GM12878 (cell line): ENCODE data around the gene B4GALT1. TPM values are rescaled to one million over a fixed set of nuclear protein-coding genes. Genes with fewer than 3 reads are reported as not detected.

Experiments
- ATAC-seq: fragments of 200-7000 bp; cut with Tn5 transposase; 3 replicates; pipeline ENCODE4 v1.9.1; 2020; ENCODE audit warnings: mild to moderate bottlenecking, moderate library complexity
- BruUV-seq: library from RNA; stranded (reverse); fragments of 400-500 nt; replicated peaks from 2 replicates; lab custom pipeline; 2021; lab: Mats Ljungman, UMichigan
- CTCF ChIA-PET: fragments of 300-600 bp; sonication (Branson Sonifier 250); formaldehyde crosslinking; extraction: SDS; loops from one replicate; lab custom pipeline; 2021; ENCODE audit warnings: inconsistent platforms; lab: Yijun Ruan, JAX
- POLR2A ChIA-PET: fragments of 350-600 bp; formaldehyde crosslinking; extraction: SDS; loops from one replicate; lab custom pipeline; 2021; ENCODE audit warnings: inconsistent platforms; lab: Charles Lee
- RAD21 ChIA-PET: fragments of 300-600 bp; sonication (Branson Sonifier 250); formaldehyde crosslinking; loops from one replicate; lab custom pipeline; 2023; ENCODE audit warnings: antibody characterized with exemption; ENCODE audit not compliant: unreplicated experiment; lab: Charles Lee
- SMC1A ChIA-PET: fragments of 300-600 bp; sonication (Branson Sonifier 250); formaldehyde crosslinking; loops from one replicate; lab custom pipeline; 2023; ENCODE audit not compliant: unreplicated experiment, uncharacterized antibody; lab: Charles Lee
- DNase-seq: peaks from one replicate; pipeline ENCODE4 v3.0.0-alpha.2; 2011; ENCODE audit warnings: low read depth, low spot score
- FAIRE-seq: peaks from 3 replicates; lab custom pipeline; 2011; peaks lifted over from hg19 to GRCh38; lab: Jason Lieb, UNC
- H2AFZ ChIP-seq: 2 replicates; pipeline ENCODE4 v1.6.0; 2011; ENCODE audit warnings: low read depth, low read length, control low read depth; ENCODE audit not compliant: control insufficient read depth
- H3K27ac ChIP-seq: 2 replicates; pipeline ENCODE4 v1.5.1; 2011; ENCODE audit warnings: control low read depth; ENCODE audit not compliant: control insufficient read depth, insufficient read depth
- H3K27me3 ChIP-seq, 2 experiments: replicated peaks in 1 of 2; 2 replicates each; pipeline versions ENCODE4 v1.6.0 to v1.6.1; 2011; ENCODE audit warnings: low read length in 1 of 2; ENCODE audit not compliant: control insufficient read depth in 2 of 2, insufficient read depth in 2 of 2
- H3K36me3 ChIP-seq, 2 experiments: 2 replicates each; pipeline ENCODE4 v1.5.1; 2011; ENCODE audit warnings: low read length in 1 of 2; ENCODE audit not compliant: control insufficient read depth in 2 of 2, insufficient read depth in 2 of 2
- H3K4me1 ChIP-seq: 2 replicates; pipeline ENCODE4 v1.6.1; 2011; ENCODE audit warnings: mild to moderate bottlenecking, low read length, moderate library complexity, mixed read lengths; ENCODE audit not compliant: control insufficient read depth, insufficient read depth
- H3K4me2 ChIP-seq: 2 replicates; pipeline ENCODE4 v1.6.0; 2011; ENCODE audit warnings: control low read depth; ENCODE audit not compliant: control insufficient read depth, insufficient read depth
- H3K4me3 ChIP-seq: fragments of 200-600 bp; sonication (generic); 2 replicates; pipeline ENCODE4 v1.5.1; 2016
- H3K79me2 ChIP-seq: 2 replicates; pipeline ENCODE4 v1.6.0; 2011; ENCODE audit warnings: low read length; ENCODE audit not compliant: control insufficient read depth, insufficient read depth
- H3K9ac ChIP-seq: 2 replicates; pipeline ENCODE4 v1.8.0; 2011; ENCODE audit warnings: low read length, control low read depth, mixed read lengths; ENCODE audit not compliant: control insufficient read depth, insufficient read depth
- H3K9me3 ChIP-seq: replicated peaks from 3 replicates; pipeline ENCODE4 v1.5.1; 2011; ENCODE audit warnings: mild to moderate bottlenecking, low read length; ENCODE audit not compliant: control insufficient read depth, insufficient read depth
- H4K20me1 ChIP-seq: 2 replicates; pipeline ENCODE4 v1.6.0; 2011; ENCODE audit not compliant: control insufficient read depth, insufficient read depth
- BCL11A ChIP-seq: IDR thresholded peaks from 2 replicates; pipeline ENCODE4 v1.6.1; 2011; ENCODE audit warnings: low read depth, low read length
- BHLHE40 ChIP-seq, 2 experiments: fragments of 450-650 bp in 1 of 2; IDR thresholded peaks; 2 replicates each; pipeline ENCODE4 v1.6.1; 2011 to 2017; ENCODE audit warnings: low read depth in 2 of 2, borderline replicate concordance in 1 of 2, improper control_type of control experiment in 1 of 2, low read length in 1 of 2, mild to moderate bottlenecking in 1 of 2
- IKZF2 ChIP-seq, 2 experiments: fragments of 450-650 bp; IDR thresholded peaks; 2 replicates each; pipeline ENCODE4 v1.6.1; 2017; ENCODE audit warnings: mild to moderate bottlenecking in 2 of 2, moderate library complexity in 2 of 2
- MEF2B ChIP-seq: fragments of 450-650 bp; IDR thresholded peaks from 2 replicates; pipeline ENCODE4 v1.6.1; 2018; ENCODE audit warnings: mild to moderate bottlenecking, moderate library complexity; ENCODE audit not compliant: partially characterized antibody, poor library complexity, severe bottlenecking
- MTA2 ChIP-seq: fragments of 450-650 bp; IDR thresholded peaks from 2 replicates; pipeline ENCODE4 v1.6.1; 2016; ENCODE audit warnings: low read depth, mild to moderate bottlenecking, moderate library complexity
- MYC ChIP-seq: IDR thresholded peaks from 2 replicates; pipeline ENCODE4 v1.6.1; 2011; ENCODE audit warnings: mild to moderate bottlenecking, low read length, moderate library complexity, inconsistent platforms; ENCODE audit not compliant: insufficient read depth, insufficient replicate concordance, insufficient read length, severe bottlenecking
- PAX8 ChIP-seq: fragments of 450-650 bp; IDR thresholded peaks from 2 replicates; pipeline ENCODE4 v1.6.1; 2017; ENCODE audit warnings: mild to moderate bottlenecking, moderate library complexity
- RAD21 ChIP-seq: IDR thresholded peaks from 2 replicates; pipeline ENCODE4 v1.6.1; 2011; ENCODE audit warnings: mild to moderate bottlenecking, low read depth, low read length, moderate library complexity; ENCODE audit not compliant: insufficient read depth
- SMAD1 ChIP-seq: fragments of 450-650 bp; IDR thresholded peaks from 2 replicates; pipeline ENCODE4 v1.6.1; 2018; ENCODE audit warnings: mild to moderate bottlenecking, low read depth; ENCODE audit not compliant: partially characterized antibody
- SP1 ChIP-seq: IDR thresholded peaks from one replicate; pipeline ENCODE4 v1.6.1; 2011; ENCODE audit warnings: low read depth, low read length
- TCF12 ChIP-seq: IDR thresholded peaks from 2 replicates; pipeline ENCODE4 v1.6.1; 2011; ENCODE audit warnings: low read depth, mild to moderate bottlenecking, low read length
- ZNF384 ChIP-seq: IDR thresholded peaks from 2 replicates; pipeline ENCODE4 v1.6.1; 2012; ENCODE audit warnings: low read depth, mild to moderate bottlenecking, low read length, improper control_type of control experiment, borderline replicate concordance
- WGBS: methylation state at CpG from one replicate; pipeline ENCODE4 v1.1.6; 2016; ENCODE audit warnings: low lambda C conversion rate; ENCODE audit not compliant: insufficient replicate concordance, insufficient coverage; ENCODE audit errors: missing lambda C conversion rate; 5-methylcytosine and 5-hydroxymethylcytosine counted together
- in situ Hi-C: fragments of 300-500 bp; cut with MboI; formaldehyde crosslinking; loops from 9 replicates; pipeline ENCODE4 v1.14.3; 2018; ENCODE audit warnings: mixed read lengths
- intact Hi-C: fragments of 100-400 bp; cut with micrococcal nuclease; formaldehyde crosslinking; loops from one replicate; pipeline ENCODE4 v1.14.2; 2022; ENCODE audit not compliant: unreplicated experiment
- polyA plus RNA-seq, 11 experiments: library from polyadenylated mRNA; depleted of rRNA in 4 of 11; unstranded in 6 of 11; stranded (reverse) in 5 of 11; fragments of >200 nt; fragmentation: Nextera tagmentation in 4 of 11; fragmentation: Illumina TruSeq in 1 of 11; extraction: Ambion mirVana in 4 of 11; extraction: Trizol in 1 of 11; gene quantifications; 1 replicate in 1 of 11; 2 replicates in 10 of 11; pipeline versions ENCODE4 v1.2.1 to v1.2.3, GENCODE V29; 2011 to 2016; ENCODE audit warnings: inconsistent platforms in 2 of 11, missing spikeins in 2 of 11, low read depth in 1 of 11
- total RNA-seq, 4 experiments: library from RNA; depleted of rRNA in 3 of 4; stranded (reverse); fragments of >200 nt in 3 of 4; fragmentation: Illumina TruSeq in 1 of 4; extraction: Trizol in 1 of 4; gene quantifications; 2 replicates each; pipeline versions ENCODE4 v1.2.1 to v1.2.3, GENCODE V29; 2013 to 2021
- TF ChIP-seq, protein P1 (sequence below): IDR thresholded peaks from 2 replicates; pipeline ENCODE4 v1.6.1; 2012; ENCODE audit warnings: improper control_type of control experiment, low read depth, low read length; ENCODE audit not compliant: insufficient replicate concordance
- TF ChIP-seq, protein P2 (sequence below): fragments of 450-650 bp; IDR thresholded peaks from 2 replicates; pipeline ENCODE4 v1.6.1; 2017; ENCODE audit warnings: mild to moderate bottlenecking

The B4GALT1 gene
- total and polyA plus RNA-seq, 10 of the 15 experiments (the other 5 are each of a cell fraction or from before 2014, with no cell fraction given), result 12.7 to 79.0 (median 41.0) TPM

DNA sequence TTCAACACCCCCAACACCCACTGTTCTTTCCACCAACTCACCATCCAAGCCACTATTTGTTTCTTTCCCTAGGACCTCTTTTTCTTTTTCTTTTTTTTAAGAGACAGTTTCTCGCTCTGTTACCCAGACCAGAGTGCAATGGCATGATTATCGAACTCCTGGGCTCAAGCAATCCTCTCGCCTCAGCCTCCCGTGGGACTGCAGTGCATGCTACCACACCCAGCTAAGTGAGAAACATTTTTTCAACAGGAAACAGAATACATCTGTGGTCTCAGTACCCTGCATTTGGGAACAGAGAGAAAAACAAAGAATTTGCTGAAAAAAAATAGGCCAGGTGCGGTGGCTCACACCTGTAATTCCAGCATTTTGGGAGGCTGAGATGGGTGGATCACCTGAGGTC lies 24.6 kb downstream of the B4GALT1 start:
- RAD21 ChIA-PET, result interaction anchor here (1.6 to 5.3 kb wide), 4 partner anchors 9 to 25 kb away, joined by 4 to 46 read pairs (median 10); partner anchors contain the start of gene B4GALT1
- peak overlapping the region; percentile 51; the same call in 1 of the 2 replicates for H3K9ac ChIP-seq
- H3K4me1 ChIP-seq, result peaks cover 97% of the 10 kb centered on the region
- no peak for FAIRE-seq
- H3K9me3 ChIP-seq, result no peaks in the 10 kb centered on the region
- no peak overlapping the region for H2AFZ ChIP-seq
- H3K79me2 ChIP-seq, result peaks cover 94% of the 10 kb centered on the region
- TF ChIP-seq IKZF2 (IDR thresholded peaks at IDR 0.05), result peak in 1 of 2 experiments; percentile 47; a peak in 2 of 4 replicates
- TF ChIP-seq, protein P1, sequence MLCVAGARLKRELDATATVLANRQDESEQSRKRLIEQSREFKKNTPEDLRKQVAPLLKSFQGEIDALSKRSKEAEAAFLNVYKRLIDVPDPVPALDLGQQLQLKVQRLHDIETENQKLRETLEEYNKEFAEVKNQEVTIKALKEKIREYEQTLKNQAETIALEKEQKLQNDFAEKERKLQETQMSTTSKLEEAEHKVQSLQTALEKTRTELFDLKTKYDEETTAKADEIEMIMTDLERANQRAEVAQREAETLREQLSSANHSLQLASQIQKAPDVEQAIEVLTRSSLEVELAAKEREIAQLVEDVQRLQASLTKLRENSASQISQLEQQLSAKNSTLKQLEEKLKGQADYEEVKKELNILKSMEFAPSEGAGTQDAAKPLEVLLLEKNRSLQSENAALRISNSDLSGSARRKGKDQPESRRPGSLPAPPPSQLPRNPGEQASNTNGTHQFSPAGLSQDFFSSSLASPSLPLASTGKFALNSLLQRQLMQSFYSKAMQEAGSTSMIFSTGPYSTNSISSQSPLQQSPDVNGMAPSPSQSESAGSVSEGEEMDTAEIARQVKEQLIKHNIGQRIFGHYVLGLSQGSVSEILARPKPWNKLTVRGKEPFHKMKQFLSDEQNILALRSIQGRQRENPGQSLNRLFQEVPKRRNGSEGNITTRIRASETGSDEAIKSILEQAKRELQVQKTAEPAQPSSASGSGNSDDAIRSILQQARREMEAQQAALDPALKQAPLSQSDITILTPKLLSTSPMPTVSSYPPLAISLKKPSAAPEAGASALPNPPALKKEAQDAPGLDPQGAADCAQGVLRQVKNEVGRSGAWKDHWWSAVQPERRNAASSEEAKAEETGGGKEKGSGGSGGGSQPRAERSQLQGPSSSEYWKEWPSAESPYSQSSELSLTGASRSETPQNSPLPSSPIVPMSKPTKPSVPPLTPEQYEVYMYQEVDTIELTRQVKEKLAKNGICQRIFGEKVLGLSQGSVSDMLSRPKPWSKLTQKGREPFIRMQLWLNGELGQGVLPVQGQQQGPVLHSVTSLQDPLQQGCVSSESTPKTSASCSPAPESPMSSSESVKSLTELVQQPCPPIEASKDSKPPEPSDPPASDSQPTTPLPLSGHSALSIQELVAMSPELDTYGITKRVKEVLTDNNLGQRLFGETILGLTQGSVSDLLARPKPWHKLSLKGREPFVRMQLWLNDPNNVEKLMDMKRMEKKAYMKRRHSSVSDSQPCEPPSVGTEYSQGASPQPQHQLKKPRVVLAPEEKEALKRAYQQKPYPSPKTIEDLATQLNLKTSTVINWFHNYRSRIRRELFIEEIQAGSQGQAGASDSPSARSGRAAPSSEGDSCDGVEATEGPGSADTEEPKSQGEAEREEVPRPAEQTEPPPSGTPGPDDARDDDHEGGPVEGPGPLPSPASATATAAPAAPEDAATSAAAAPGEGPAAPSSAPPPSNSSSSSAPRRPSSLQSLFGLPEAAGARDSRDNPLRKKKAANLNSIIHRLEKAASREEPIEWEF, result peak; percentile 27
- TF ChIP-seq MYC, result no peak
- 0 out of 4 replicates have a peak, but pooled peaks of 1 of the 2 experiments have one; percentile 37 for TF ChIP-seq BHLHE40 (IDR thresholded peaks at IDR 0.05; ENCODE audit: borderline replicate concordance in 1 of 2, low read depth in 2 of 2, low read length in 1 of 2)
- TF ChIP-seq MEF2B, result peak; percentile 93
- peak; percentile 8; the same call in 1 of the 2 replicates for TF ChIP-seq MTA2
- TF ChIP-seq, protein P2, sequence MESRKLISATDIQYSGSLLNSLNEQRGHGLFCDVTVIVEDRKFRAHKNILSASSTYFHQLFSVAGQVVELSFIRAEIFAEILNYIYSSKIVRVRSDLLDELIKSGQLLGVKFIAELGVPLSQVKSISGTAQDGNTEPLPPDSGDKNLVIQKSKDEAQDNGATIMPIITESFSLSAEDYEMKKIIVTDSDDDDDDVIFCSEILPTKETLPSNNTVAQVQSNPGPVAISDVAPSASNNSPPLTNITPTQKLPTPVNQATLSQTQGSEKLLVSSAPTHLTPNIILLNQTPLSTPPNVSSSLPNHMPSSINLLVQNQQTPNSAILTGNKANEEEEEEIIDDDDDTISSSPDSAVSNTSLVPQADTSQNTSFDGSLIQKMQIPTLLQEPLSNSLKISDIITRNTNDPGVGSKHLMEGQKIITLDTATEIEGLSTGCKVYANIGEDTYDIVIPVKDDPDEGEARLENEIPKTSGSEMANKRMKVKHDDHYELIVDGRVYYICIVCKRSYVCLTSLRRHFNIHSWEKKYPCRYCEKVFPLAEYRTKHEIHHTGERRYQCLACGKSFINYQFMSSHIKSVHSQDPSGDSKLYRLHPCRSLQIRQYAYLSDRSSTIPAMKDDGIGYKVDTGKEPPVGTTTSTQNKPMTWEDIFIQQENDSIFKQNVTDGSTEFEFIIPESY, result no peak
- no peak for TF ChIP-seq PAX8
- TF ChIP-seq SP1, result no peak
- 0 out of 2 replicates have a peak, but pooled peaks have one; percentile 1 for TF ChIP-seq RAD21
- TF ChIP-seq TCF12, result peak; percentile 40; the same call in 1 of the 2 replicates
- TF ChIP-seq SMAD1, result peak; percentile 18
- peak; percentile 74 for TF ChIP-seq ZNF384
- 0 out of 2 replicates have a peak, but pooled peaks have one; percentile 16 for TF ChIP-seq BCL11A
- SMC1A ChIA-PET, result interaction anchor here (1.9 to 12.9 kb wide), 6 partner anchors 10 to 28 kb away, joined by 6 to 172 read pairs (median 14); partner anchors contain the start of gene B4GALT1
- peak; percentile 70 for DNase-seq
- in situ Hi-C loops, result no loop called here
- POLR2A ChIA-PET, result interaction anchor here (0.9 to 6.0 kb wide), 5 partner anchors 9 to 84 kb away, joined by 3 to 73 read pairs (median 10); no protein-coding TSS in a partner anchor
- peak overlapping the region; percentile 86 for H3K4me2 ChIP-seq
- 11% methylated on average over 5 of the region's 5 CpGs for WGBS
- BruUV-seq, result no TSS peak
- ATAC-seq, result peak; percentile 57
- CTCF ChIA-PET, result interaction anchor here (1.3 to 7.5 kb wide), 3 partner anchors 19 to 84 kb away, joined by 4 to 58 read pairs (median 8); no protein-coding TSS in a partner anchor
- peak overlapping the region; percentile 85 for H3K27ac ChIP-seq
- no peaks in the 10 kb centered on the region for H3K27me3 ChIP-seq
- no peaks in the 10 kb centered on the region for H4K20me1 ChIP-seq
- H3K4me3 ChIP-seq, result 0 out of 2 replicates have a peak overlapping the region, but pooled peaks have one; percentile 13
- intact Hi-C loops, result loop anchor here (2.0 kb wide), 1 partner anchor 16 kb away; no protein-coding TSS in a partner anchor
- H3K36me3 ChIP-seq, result peaks cover 2 to 8% of the 10 kb centered on the region in 2 experiments
